CD1c-positive myeloid dendritic cell (primary cell): ENCODE data around the gene TNF.
A peak's percentile ranks its signal among the peaks of the same experiment; 100 is the strongest.
"Not testable (repeated sequence)": the region's sequence is repeated elsewhere in the genome, so short reads cannot be mapped to it uniquely, and the experiment has no call there.

Source experiments
- DNase-seq: peaks from one replicate; pipeline ENCODE4 v3.0.0-alpha.2; 2016; ENCODE audit errors: extremely low spot score

The TNF gene

GRCh38 chr6:31588871-31589650 lies 13.7 kb downstream of the TNF start:
- peak; percentile 62 for DNase-seq

GRCh38 chr6:31590691-31591090 lies 15.3 kb downstream of the TNF start:
- not testable (repeated sequence) for DNase-seq

- no peak for DNase-seq
Measured at GRCh38 chr6:31592396-31592771, 17.0 kb downstream of the TNF start.

GRCh38 chr6:31597006-31597405 lies 21.6 kb downstream of the TNF start:
- peak; percentile 68 for DNase-seq

- no peak for DNase-seq
Measured at GRCh38 chr6:31607317-31607716, 32.0 kb downstream of the TNF start.

- no peak for DNase-seq
Measured at GRCh38 chr6:31609519-31610406, 34.4 kb downstream of the TNF start.

GRCh38 chr6:31610968-31611367 lies 35.6 kb downstream of the TNF start:
- DNase-seq: no peak

- peak; percentile 76 for DNase-seq
Measured at GRCh38 chr6:31614075-31614619, 38.8 kb downstream of the TNF start.

GRCh38 chr6:31614684-31615578 lies 39.6 kb downstream of the TNF start, which contains the start of gene AIF1:
TSS of gene AIF1 (plus strand) at chr6:31615234. CDS start at chr6:31615330, 96 bp downstream.
- DNase-seq: peak; percentile 78

GRCh38 chr6:31615748-31616147 lies 40.4 kb downstream of the TNF start:
- DNase-seq: peak; percentile 34

GRCh38 chr6:31617010-31617409 lies 41.6 kb downstream of the TNF start:
- no peak for DNase-seq

GRCh38 chr6:31619805-31620585 lies 44.6 kb downstream of the TNF start:
- DNase-seq: peak; percentile 99

GRCh38 chr6:31620586-31621319 lies 45.4 kb downstream of the TNF start, which contains the start of gene PRRC2A:
TSS of gene PRRC2A (plus strand) at chr6:31620715. CDS start at chr6:31622790, 2,075 bp downstream.
- no peak for DNase-seq

GRCh38 chr6:31621320-31621939 lies 46.1 kb downstream of the TNF start:
- no peak for DNase-seq

GRCh38 chr6:31621991-31622390 lies 46.6 kb downstream of the TNF start:
- no peak for DNase-seq

GRCh38 chr6:31622684-31623091 lies 47.3 kb downstream of the TNF start:
- peak; percentile 53 for DNase-seq

- DNase-seq: no peak
Measured at GRCh38 chr6:31624070-31624469, 48.7 kb downstream of the TNF start.

- no peak for DNase-seq
Measured at GRCh38 chr6:31626952-31627351, 51.6 kb downstream of the TNF start.

GRCh38 chr6:31627690-31628287 lies 52.4 kb downstream of the TNF start:
- DNase-seq: no peak
